ENCODE measurements around the gene KLK6.

The KLK6 gene

GRCh38 chr19:50969413-50969760 is at the start of gene KLK6:
Gene KLK6 (minus strand): TSS chr19:50969591. CDS start chr19:50968104, 1,487 bp downstream.
- DNase-seq = no peak

GRCh38 chr19:51018745-51019543 is 49.6 kb upstream of the KLK6 start:
- DNase-seq = no peak

- peak; percentile 27 for DNase-seq
Measured at GRCh38 chr19:51016798-51017683, 47.6 kb upstream of the KLK6 start.

- DNase-seq = no peak
Measured at GRCh38 chr19:51015691-51016267, 46.4 kb upstream of the KLK6 start.

DNA sequence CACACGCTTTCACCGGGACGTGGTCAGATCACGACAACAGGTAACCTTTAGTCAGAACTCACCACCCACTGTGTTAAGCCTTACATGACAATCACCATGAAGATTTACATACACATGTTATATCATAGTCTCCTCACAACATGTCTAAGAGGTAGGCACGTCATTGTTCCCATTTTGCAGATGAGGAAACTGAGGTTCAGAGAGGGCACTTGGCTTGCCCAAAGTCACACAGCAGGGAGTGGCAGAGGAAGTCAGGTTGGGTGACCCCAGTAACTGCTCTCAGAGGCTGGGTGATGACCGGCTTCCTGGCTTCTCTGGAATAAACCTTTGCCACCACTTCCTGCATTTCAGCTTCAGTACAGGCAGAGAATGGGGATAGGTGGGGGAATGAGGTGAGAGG is 44.9 kb upstream of the KLK6 start:
- DNase-seq = no peak

DNA sequence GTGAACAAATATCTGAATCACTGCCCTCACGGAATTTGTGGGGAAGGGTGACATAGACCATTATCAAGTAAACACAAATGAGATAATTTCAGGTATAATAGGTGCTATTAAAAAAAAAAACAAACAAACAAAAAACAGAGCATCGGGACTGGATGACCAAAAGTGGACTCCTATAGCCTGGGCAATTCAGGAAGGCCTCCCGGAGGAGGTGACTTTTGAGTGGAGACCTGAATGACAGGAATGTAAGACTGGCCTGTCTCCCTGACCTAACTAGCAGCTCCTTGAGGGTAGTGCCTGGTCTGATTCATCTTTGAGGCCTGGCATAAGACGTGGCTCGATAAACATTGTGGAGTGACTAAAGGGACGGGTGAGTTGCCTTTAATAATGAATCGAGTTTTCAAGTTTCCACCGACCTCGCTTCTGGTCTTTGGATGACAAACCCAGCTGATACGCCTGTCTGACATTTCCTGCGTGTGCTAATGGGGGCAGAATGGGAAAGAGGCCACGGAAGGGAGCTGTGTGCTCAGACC is 43.3 kb upstream of the KLK6 start:
- no peak for DNase-seq

DNA sequence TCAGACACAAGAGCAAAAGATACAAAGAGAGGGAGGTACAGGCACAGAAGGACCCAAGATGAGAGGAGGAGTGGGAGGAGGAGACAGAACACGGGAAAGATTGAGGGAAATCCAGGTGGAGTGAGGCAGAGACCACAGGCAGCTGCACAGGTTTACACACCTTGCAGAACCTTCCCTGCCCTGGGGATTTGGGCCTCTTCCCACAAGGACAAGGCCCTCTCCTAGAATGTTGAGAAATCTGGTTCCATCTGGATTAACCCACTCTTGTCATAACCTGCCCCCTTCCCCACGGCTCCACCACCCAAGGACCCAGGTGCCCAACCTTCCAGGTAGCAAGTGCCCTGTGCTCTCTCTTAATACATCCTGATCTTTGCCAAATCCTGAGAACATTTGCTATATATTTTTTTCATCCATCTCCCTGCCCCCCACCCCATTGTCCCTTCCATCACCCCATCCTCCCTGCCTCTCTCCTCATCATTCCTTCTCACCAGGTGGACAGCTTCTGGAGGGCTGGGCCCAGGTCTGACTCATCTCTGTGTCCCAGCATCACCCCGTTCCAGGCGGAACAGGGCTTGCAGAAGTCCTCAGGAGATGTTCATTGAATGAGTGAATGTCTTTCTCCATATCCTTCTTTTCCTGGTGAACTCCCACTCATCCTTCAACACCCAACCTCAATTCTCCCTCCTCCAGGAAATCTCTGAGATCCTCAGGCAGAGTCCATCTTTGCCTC is 40.8 kb upstream of the KLK6 start:
- DNase-seq = no peak

DNA sequence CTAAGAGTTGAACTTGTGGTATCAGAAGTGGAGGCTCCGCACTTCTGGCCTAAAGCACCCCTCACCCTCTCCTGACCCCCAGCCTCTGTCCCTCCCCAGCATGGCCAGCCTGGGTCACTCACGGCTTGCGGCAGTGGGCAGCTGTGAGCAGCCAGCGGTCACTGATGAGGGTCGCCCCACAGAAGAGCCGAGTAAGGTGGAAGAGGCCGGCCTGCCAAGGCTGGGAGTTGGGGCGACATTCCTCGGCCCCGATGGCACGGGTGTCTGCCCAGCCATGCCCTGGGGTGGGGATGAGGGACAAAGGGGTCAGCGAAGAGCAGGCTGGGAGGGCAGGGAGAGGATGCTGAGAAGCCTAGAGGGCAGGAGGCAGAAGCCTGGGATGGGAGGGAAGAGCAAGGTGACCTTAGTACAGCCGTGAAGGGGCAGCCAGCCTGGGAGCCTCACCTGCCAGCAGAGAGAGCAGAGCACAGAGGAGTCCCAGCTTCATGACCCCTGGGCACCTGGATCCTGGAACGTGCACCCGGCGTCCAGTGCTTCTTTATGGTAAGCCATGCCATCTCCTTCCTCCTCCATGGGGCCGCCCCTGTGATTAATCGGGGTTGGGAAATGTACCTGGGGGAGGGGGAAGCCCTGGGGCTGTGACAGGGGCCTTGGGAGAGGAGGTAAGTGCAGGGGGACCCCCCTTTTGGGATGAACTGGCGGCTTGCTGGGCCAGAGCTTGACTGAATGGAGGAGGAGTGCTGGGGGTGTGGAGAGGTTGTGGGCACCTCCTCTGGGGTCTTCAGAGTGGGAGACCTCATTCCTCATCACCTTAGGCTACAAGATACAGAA is 39.9 kb upstream of the KLK6 start:
- DNase-seq = no peak

- DNase-seq = no peak
Measured at GRCh38 chr19:51007488-51007887, 38.1 kb upstream of the KLK6 start.

- no peak for DNase-seq
Measured at GRCh38 chr19:51006406-51006805, 37.0 kb upstream of the KLK6 start.

GRCh38 chr19:51005248-51005647 is 35.9 kb upstream of the KLK6 start:
- DNase-seq = no peak

GRCh38 chr19:51003316-51003715 is 33.9 kb upstream of the KLK6 start:
- DNase-seq = no peak

GRCh38 chr19:51002542-51003311 is 33.3 kb upstream of the KLK6 start:
- DNase-seq = no peak

GRCh38 chr19:51002089-51002532 is 32.7 kb upstream of the KLK6 start:
- no peak for DNase-seq

- no peak for DNase-seq
Measured at GRCh38 chr19:51001515-51001914, 32.1 kb upstream of the KLK6 start, which contains the start of gene KLK8. Gene KLK8 (minus strand): TSS chr19:51001604. CDS start chr19:51001167, 437 bp downstream.

DNA sequence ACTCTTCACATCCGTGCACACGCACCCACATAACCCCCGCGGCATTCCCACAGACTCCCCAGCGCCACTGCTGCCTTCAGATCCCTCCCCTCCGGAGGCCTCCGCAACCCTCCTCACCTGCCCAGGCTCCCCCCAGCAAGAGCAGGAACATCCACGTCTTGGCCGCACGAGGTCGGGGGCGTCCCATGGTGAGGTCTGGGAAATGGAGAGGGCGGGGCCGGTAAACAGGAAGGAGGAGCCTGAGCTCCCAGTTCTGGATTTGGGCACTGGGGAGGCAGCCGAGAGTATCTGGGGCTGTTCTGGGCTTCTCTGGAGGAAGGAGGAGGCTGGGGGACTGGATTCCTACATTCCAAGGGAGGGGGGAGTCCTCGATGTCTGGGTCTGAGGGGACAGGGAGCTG is 31.6 kb upstream of the KLK6 start:
- no peak for DNase-seq

- no peak for DNase-seq
Measured at GRCh38 chr19:51000426-51000825, 31.0 kb upstream of the KLK6 start.

- no peak for DNase-seq
Measured at GRCh38 chr19:50998686-50999085, 29.3 kb upstream of the KLK6 start.

- DNase-seq = no peak
Measured at GRCh38 chr19:50998061-50998460, 28.7 kb upstream of the KLK6 start.

- no peak for DNase-seq
Measured at GRCh38 chr19:50994129-50994528, 24.7 kb upstream of the KLK6 start.

DNA sequence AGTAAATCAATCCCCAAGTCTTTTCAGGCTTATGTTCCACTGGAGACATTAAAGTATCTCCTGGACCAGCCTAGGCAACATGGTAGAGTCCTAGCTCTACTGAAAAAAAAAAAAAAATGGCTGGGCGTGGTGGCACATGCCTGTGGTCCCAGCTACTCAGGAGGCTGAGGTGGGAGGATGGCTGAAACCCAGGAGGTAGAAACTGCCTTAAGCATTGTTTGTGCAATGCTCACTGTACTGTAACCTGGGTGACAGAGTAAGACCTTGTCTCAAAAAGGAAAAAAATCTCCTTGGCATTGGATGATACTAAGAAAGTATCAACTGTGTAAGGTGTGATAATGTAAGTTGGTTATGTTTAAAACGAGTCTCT is 23.3 kb upstream of the KLK6 start:
- DNase-seq = no peak

All from CD4-positive, alpha-beta T cell treated with Interleukin-4 for 4 hours (primary cell).